HUES48 (cell line): ENCODE measurements around the gene IRF7.
A peak's percentile ranks its signal among the peaks of the same experiment; 100 is the strongest.

Experiments
- H3K27ac ChIP-seq: one replicate; pipeline ENCODE4 v1.7.0; 2013; ENCODE audit warnings: low read depth, low read length, inconsistent platforms
- H3K27me3 ChIP-seq: 2 replicates; pipeline ENCODE4 v1.6.1; 2013; ENCODE audit warnings: mild to moderate bottlenecking, low read length; ENCODE audit not compliant: control insufficient read depth, insufficient read depth
- H3K36me3 ChIP-seq: 2 replicates; pipeline ENCODE4 v1.6.1; 2013; ENCODE audit warnings: low read length; ENCODE audit not compliant: control insufficient read depth, insufficient read depth
- H3K4me1 ChIP-seq: 2 replicates; pipeline ENCODE4 v1.6.1; 2013; ENCODE audit warnings: mild to moderate bottlenecking, low read length; ENCODE audit not compliant: control insufficient read depth, insufficient read depth
- H3K4me3 ChIP-seq: 2 replicates; pipeline ENCODE4 v1.5.1; 2013; ENCODE audit warnings: mild to moderate bottlenecking, low read depth, low read length
- H3K9ac ChIP-seq: 2 replicates; pipeline ENCODE4 v1.6.1; 2013; ENCODE audit warnings: mild to moderate bottlenecking, low read depth, low read length, moderate library complexity
- H3K9me3 ChIP-seq: 2 replicates; pipeline ENCODE4 v1.6.1; 2013; ENCODE audit warnings: low read length; ENCODE audit not compliant: control insufficient read depth, insufficient read depth

IRF7 gene

GRCh38 chr11:618856-619627, 3.3 kb upstream of the IRF7 start:
- Histone ChIP-seq H3K9me3 (no peaks in the 10 kb centered on the region), H3K9ac (no peak overlapping the region), H3K4me3 (no peak overlapping the region), H3K27ac (no peak overlapping the region), H3K4me1 (no peaks in the 10 kb centered on the region), H3K27me3 (no peaks in the 10 kb centered on the region), H3K36me3 (peaks cover 5% of the 10 kb centered on the region; the same call in 1 of the 2 replicates)

GRCh38 chr11:617912-618682, 2.3 kb upstream of the IRF7 start:
- Histone ChIP-seq H3K36me3 (peaks cover 7% of the 10 kb centered on the region; the same call in 1 of the 2 replicates), H3K4me1 (no peaks in the 10 kb centered on the region)

GRCh38 chr11:617199-617911, 1.6 kb upstream of the IRF7 start:
- Histone ChIP-seq H3K4me1 (no peaks in the 10 kb centered on the region), H3K27me3 (no peaks in the 10 kb centered on the region), H3K4me3 (no peak overlapping the region), H3K9me3 (no peaks in the 10 kb centered on the region), H3K36me3 (peaks cover 15% of the 10 kb centered on the region), H3K9ac (no peak overlapping the region), H3K27ac (no peak overlapping the region)

More at GRCh38 chr11:617912-618682, 2.3 kb upstream of the IRF7 start:
- H3K27ac ChIP-seq, result no peak overlapping the region
- no peaks in the 10 kb centered on the region for H3K9me3 ChIP-seq
- H3K27me3 ChIP-seq, result no peaks in the 10 kb centered on the region
- no peak overlapping the region for H3K4me3 ChIP-seq
- H3K9ac ChIP-seq, result no peak overlapping the region

GRCh38 chr11:616320-617198, 809 bp upstream of the IRF7 start:
- Histone ChIP-seq H3K36me3 (peaks cover 23% of the 10 kb centered on the region), H3K9ac (no peak overlapping the region), H3K4me1 (no peaks in the 10 kb centered on the region), H3K27me3 (no peaks in the 10 kb centered on the region), H3K4me3 (peak overlapping the region; percentile 81; the same call in 1 of the 2 replicates), H3K9me3 (no peaks in the 10 kb centered on the region), H3K27ac (no peak overlapping the region)

- peaks cover 40% of the 10 kb centered on the region for H3K36me3 ChIP-seq
- H3K9ac ChIP-seq, result peak overlapping the region; percentile 58; the same call in 1 of the 2 replicates
- H3K27ac ChIP-seq, result peak overlapping the region; percentile 93
- H3K4me1 ChIP-seq, result no peaks in the 10 kb centered on the region
- H3K9me3 ChIP-seq, result no peaks in the 10 kb centered on the region
- H3K4me3 ChIP-seq, result peak overlapping the region; percentile 81
- no peaks in the 10 kb centered on the region for H3K27me3 ChIP-seq
Observed at GRCh38 chr11:614623-615503, 887 bp downstream of the IRF7 start.

GRCh38 chr11:614021-614622, 1.6 kb downstream of the IRF7 start:
- H3K27ac ChIP-seq, result peak overlapping the region; percentile 5
- H3K36me3 ChIP-seq, result peaks cover 47% of the 10 kb centered on the region
- no peak overlapping the region for H3K9ac ChIP-seq
- no peak overlapping the region for H3K4me3 ChIP-seq
- no peaks in the 10 kb centered on the region for H3K9me3 ChIP-seq
- H3K4me1 ChIP-seq, result no peaks in the 10 kb centered on the region
- H3K27me3 ChIP-seq, result no peaks in the 10 kb centered on the region

GRCh38 chr11:613369-613968, 2.3 kb downstream of the IRF7 start:
- Histone ChIP-seq H3K4me3 (no peak overlapping the region), H3K36me3 (peaks cover 54% of the 10 kb centered on the region), H3K27ac (peak overlapping the region; percentile 40), H3K27me3 (no peaks in the 10 kb centered on the region), H3K4me1 (no peaks in the 10 kb centered on the region), H3K9me3 (no peaks in the 10 kb centered on the region), H3K9ac (no peak overlapping the region)

- Histone ChIP-seq H3K4me1 (no peaks in the 10 kb centered on the region), H3K9ac (no peak overlapping the region), H3K36me3 (peaks cover 59% of the 10 kb centered on the region), H3K27ac (peak overlapping the region; percentile 40), H3K27me3 (no peaks in the 10 kb centered on the region), H3K4me3 (no peak overlapping the region), H3K9me3 (no peaks in the 10 kb centered on the region)
Observed at GRCh38 chr11:612961-613300, 2.8 kb downstream of the IRF7 start.

GRCh38 chr11:612201-612960, 3.4 kb downstream of the IRF7 start:
- Histone ChIP-seq H3K9ac (no peak overlapping the region), H3K36me3 (peaks cover 64% of the 10 kb centered on the region), H3K27ac (peak overlapping the region; percentile 18), H3K4me1 (no peaks in the 10 kb centered on the region), H3K9me3 (no peaks in the 10 kb centered on the region), H3K27me3 (no peaks in the 10 kb centered on the region), H3K4me3 (no peak overlapping the region)
